KMS-11 (cell line): ENCODE results near the gene MMS19.

ENCODE experiments used
- H2AFZ ChIP-seq: fragments of 200-600 bp; sonication (generic); 2 replicates; pipeline ENCODE4 v1.6.1; 2016; ENCODE audit warnings: antibody characterized with exemption, mixed run types, low read depth
- H3K27ac ChIP-seq: fragments of 200-600 bp; sonication (generic); 2 replicates; pipeline ENCODE4 v1.6.1; 2016; ENCODE audit warnings: mild to moderate bottlenecking, mixed run types
- H3K27me3 ChIP-seq: fragments of 200-600 bp; sonication (generic); 2 replicates; pipeline ENCODE4 v1.6.1; 2017; ENCODE audit warnings: mild to moderate bottlenecking, low read depth, mixed run types, moderate library complexity; ENCODE audit not compliant: insufficient read depth
- H3K36me3 ChIP-seq: fragments of 200-600 bp; sonication (generic); 2 replicates; pipeline ENCODE4 v1.6.1; 2017; ENCODE audit warnings: mild to moderate bottlenecking, mixed run types; ENCODE audit not compliant: insufficient read depth
- H3K4me1 ChIP-seq: fragments of 200-600 bp; sonication (generic); 2 replicates; pipeline ENCODE4 v1.6.1; 2016; ENCODE audit warnings: mild to moderate bottlenecking, low read depth, mixed run types; ENCODE audit not compliant: poor library complexity, severe bottlenecking
- H3K4me2 ChIP-seq: fragments of 200-600 bp; sonication (generic); 2 replicates; pipeline ENCODE4 v1.7.0; 2016; ENCODE audit warnings: mild to moderate bottlenecking, mixed run types
- H3K4me3 ChIP-seq: fragments of 200-600 bp; sonication (generic); IDR thresholded peaks from 2 replicates; pipeline ENCODE4 v1.6.1; 2017; ENCODE audit warnings: low read depth, low read length, mixed read lengths; ENCODE audit not compliant: insufficient read depth
- H3K79me2 ChIP-seq: fragments of 200-600 bp; sonication (generic); 2 replicates; pipeline ENCODE4 v1.6.1; 2016; ENCODE audit warnings: low read depth, mixed run types; ENCODE audit not compliant: insufficient read depth
- H3K9ac ChIP-seq: fragments of 200-600 bp; sonication (generic); 2 replicates; pipeline ENCODE4 v1.6.1; 2016; ENCODE audit warnings: mild to moderate bottlenecking, mixed run types
- H4K20me1 ChIP-seq: fragments of 200-600 bp; sonication (generic); 2 replicates; pipeline ENCODE4 v1.6.1; 2016; ENCODE audit warnings: mild to moderate bottlenecking, mixed run types; ENCODE audit not compliant: insufficient read depth
- TF ChIP-seq, protein P1 (sequence below): fragments of 200-600 bp; sonication (generic); conservative IDR thresholded peaks from 2 replicates; pipeline ENCODE4 v1.6.1; 2017; ENCODE audit warnings: low read depth, mild to moderate bottlenecking, antibody characterized with exemption, low read length, moderate library complexity, mixed read lengths

Gene MMS19

GRCh38 chr10:97459111-97459510 is 39.1 kb downstream of the MMS19 start:
- H3K27me3 ChIP-seq: no peaks in the 10 kb centered on the region
- TF ChIP-seq, protein P1, sequence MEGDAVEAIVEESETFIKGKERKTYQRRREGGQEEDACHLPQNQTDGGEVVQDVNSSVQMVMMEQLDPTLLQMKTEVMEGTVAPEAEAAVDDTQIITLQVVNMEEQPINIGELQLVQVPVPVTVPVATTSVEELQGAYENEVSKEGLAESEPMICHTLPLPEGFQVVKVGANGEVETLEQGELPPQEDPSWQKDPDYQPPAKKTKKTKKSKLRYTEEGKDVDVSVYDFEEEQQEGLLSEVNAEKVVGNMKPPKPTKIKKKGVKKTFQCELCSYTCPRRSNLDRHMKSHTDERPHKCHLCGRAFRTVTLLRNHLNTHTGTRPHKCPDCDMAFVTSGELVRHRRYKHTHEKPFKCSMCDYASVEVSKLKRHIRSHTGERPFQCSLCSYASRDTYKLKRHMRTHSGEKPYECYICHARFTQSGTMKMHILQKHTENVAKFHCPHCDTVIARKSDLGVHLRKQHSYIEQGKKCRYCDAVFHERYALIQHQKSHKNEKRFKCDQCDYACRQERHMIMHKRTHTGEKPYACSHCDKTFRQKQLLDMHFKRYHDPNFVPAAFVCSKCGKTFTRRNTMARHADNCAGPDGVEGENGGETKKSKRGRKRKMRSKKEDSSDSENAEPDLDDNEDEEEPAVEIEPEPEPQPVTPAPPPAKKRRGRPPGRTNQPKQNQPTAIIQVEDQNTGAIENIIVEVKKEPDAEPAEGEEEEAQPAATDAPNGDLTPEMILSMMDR: no peak
- 0 out of 2 replicates have a peak, but pooled peaks cover 3% of the 10 kb centered on the region for H3K36me3 ChIP-seq
- H3K9ac ChIP-seq: no peak overlapping the region
- H2AFZ ChIP-seq: no peak overlapping the region
- no peak overlapping the region for H3K27ac ChIP-seq
- H3K4me1 ChIP-seq: peaks cover 21% of the 10 kb centered on the region
- H3K4me2 ChIP-seq: no peak overlapping the region
- H3K79me2 ChIP-seq: no peaks in the 10 kb centered on the region
- H4K20me1 ChIP-seq: no peaks in the 10 kb centered on the region
- no peak overlapping the region for H3K4me3 ChIP-seq

DNA sequence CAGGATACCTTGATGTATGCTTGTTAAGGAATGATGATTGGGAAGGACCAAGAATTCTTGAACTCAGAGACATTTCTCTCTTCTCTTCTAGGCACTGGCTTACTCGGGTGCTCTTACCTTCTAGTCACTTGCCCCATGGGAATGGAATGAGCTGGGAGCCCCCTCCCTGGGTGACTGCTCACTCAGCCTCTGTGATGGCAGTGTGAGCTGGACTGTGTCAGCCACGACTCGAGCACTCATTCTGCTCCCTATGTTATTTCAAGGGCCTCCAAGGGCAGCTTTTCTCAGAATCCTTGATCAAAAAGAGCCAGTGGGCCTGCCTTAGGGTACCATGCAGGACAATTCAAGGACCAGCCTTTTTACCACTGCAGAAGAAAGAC is 41.5 kb downstream of the MMS19 start:
- Histone ChIP-seq H3K9ac (no peak overlapping the region), H3K79me2 (no peaks in the 10 kb centered on the region), H3K4me2 (no peak overlapping the region), H3K27ac (no peak overlapping the region), H4K20me1 (no peaks in the 10 kb centered on the region), H3K4me3 (no peak overlapping the region), H3K4me1 (no peaks in the 10 kb centered on the region), H3K36me3 (0 out of 2 replicates have a peak, but pooled peaks cover 3% of the 10 kb centered on the region), H3K27me3 (no peaks in the 10 kb centered on the region), H2AFZ (no peak overlapping the region)
- TF ChIP-seq, protein P1: no peak

DNA sequence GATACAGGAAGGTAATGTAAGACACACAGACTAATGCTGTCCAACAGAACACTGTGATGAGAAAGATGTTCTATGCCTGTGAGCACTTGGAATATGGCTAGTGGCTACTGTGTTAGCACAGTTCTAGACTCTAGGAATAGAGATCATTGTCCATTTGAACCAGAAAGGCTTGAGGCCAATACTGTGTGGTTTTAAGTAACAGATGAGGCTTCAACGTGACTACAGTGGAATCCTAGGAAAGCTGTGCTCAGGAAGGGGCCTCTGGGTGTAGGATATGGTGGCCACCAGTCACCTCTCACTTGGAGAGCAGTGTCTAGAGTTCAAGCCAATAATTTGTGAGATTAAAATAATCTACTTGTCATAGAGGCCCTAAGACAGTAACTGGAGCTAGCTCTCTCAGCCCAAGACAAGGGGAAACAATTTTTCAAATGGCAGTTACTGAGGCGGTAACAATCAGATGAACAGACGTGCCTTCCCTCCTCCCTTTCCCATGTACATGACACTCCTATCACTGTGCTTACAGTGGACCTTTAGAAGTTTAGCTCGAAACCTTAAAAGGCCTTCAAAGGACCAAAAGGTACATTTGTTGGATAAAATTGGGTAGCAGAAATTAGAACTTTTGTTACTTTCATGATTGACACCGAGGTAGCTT is 42.1 kb downstream of the MMS19 start:
- Histone ChIP-seq H3K4me1 (no peaks in the 10 kb centered on the region), H3K4me2 (no peak overlapping the region), H3K4me3 (no peak overlapping the region), H3K27me3 (no peaks in the 10 kb centered on the region), H3K36me3 (0 out of 2 replicates have a peak, but pooled peaks cover 3% of the 10 kb centered on the region), H3K9ac (no peak overlapping the region), H3K27ac (no peak overlapping the region), H3K79me2 (no peaks in the 10 kb centered on the region), H2AFZ (no peak overlapping the region), H4K20me1 (no peaks in the 10 kb centered on the region)
- TF ChIP-seq, protein P1: no peak

- 0 out of 2 replicates have a peak, but pooled peaks cover 3% of the 10 kb centered on the region for H3K36me3 ChIP-seq
- TF ChIP-seq, protein P1: no peak
- H3K79me2 ChIP-seq: peaks cover 9% of the 10 kb centered on the region; the same call in 1 of the 2 replicates
Measured at GRCh38 chr10:97454330-97455036, 43.7 kb downstream of the MMS19 start.

More at GRCh38 chr10:97454330-97455036, 43.7 kb downstream of the MMS19 start:
- H3K9ac ChIP-seq: no peak overlapping the region
- H3K4me1 ChIP-seq: no peaks in the 10 kb centered on the region
- no peak overlapping the region for H3K27ac ChIP-seq
- no peaks in the 10 kb centered on the region for H4K20me1 ChIP-seq
- H3K27me3 ChIP-seq: no peaks in the 10 kb centered on the region
- no peak overlapping the region for H3K4me2 ChIP-seq
- H2AFZ ChIP-seq: no peak overlapping the region
- no peak overlapping the region for H3K4me3 ChIP-seq
